B cell (primary cell): ENCODE measurements around the gene FRG2B. TPM values are rescaled to one million over a fixed set of nuclear protein-coding genes. Genes with fewer than 3 reads are reported as not detected.
"Not testable (repeated sequence)": the region's sequence is repeated elsewhere in the genome, so short reads cannot be mapped to it uniquely, and the experiment has no call there.

ENCODE experiments used
- ATAC-seq: fragments of 200-7000 bp; cut with Tn5 transposase; one replicate; pipeline ENCODE4 v1.10.0; 2021; ENCODE audit warnings: low read depth, mild to moderate bottlenecking, moderate number of reproducible peaks, moderate library complexity
- CTCF ChIA-PET: fragments of 350-600 bp; sonication (Branson Sonifier 250); formaldehyde crosslinking; loops from one replicate; lab custom pipeline; 2021; ENCODE audit warnings: antibody characterized with exemption, inconsistent platforms; lab: Charles Lee
- POLR2A ChIA-PET: fragments of 350-600 bp; sonication (Branson Sonifier 250); formaldehyde crosslinking; loops from one replicate; lab custom pipeline; 2021; ENCODE audit warnings: antibody characterized with exemption; lab: Charles Lee
- DNase-seq: peaks from one replicate; pipeline ENCODE4 v3.0.0; 2013
- H2AFZ ChIP-seq: 2 replicates; pipeline ENCODE4 v1.6.1; 2012; ENCODE audit warnings: mild to moderate bottlenecking, low read depth, low read length; ENCODE audit not compliant: insufficient read depth, poor library complexity, severe bottlenecking
- H3K27ac ChIP-seq, 2 donors: 1 replicate in 1 of 2; 2 replicates in 1 of 2; pipeline ENCODE4 v1.5.1; 2012 to 2013; ENCODE audit warnings: low read length in 2 of 2, mild to moderate bottlenecking in 2 of 2, moderate library complexity in 1 of 2
- H3K27me3 ChIP-seq, 4 experiments: fragments of 200-600 bp in 1 of 4; sonication (generic) in 1 of 4; replicated peaks in 1 of 4; 1 replicate in 2 of 4; 2 replicates in 2 of 4; pipeline versions ENCODE4 v1.6.1 to v1.7.0; 2013 to 2016; ENCODE audit warnings: low read length in 3 of 4, mild to moderate bottlenecking in 2 of 4, mixed read lengths in 1 of 4, moderate library complexity in 1 of 4; ENCODE audit not compliant: insufficient read depth in 4 of 4, control insufficient read depth in 3 of 4; ENCODE audit errors: control extremely low read depth in 1 of 4
- H3K36me3 ChIP-seq, 2 experiments: replicated peaks in 1 of 2; 1 replicate in 1 of 2; 2 replicates in 1 of 2; pipeline versions ENCODE4 v1.6.1 to v1.7.1; 2013; ENCODE audit warnings: low read length in 1 of 2; ENCODE audit not compliant: insufficient read depth in 2 of 2, control insufficient read depth in 1 of 2; ENCODE audit errors: control extremely low read depth in 1 of 2, extremely low read depth in 1 of 2
- H3K4me1 ChIP-seq, 2 donors: fragments of 200-600 bp in 1 of 2; sonication (generic) in 1 of 2; 1 replicate in 1 of 2; 2 replicates in 1 of 2; pipeline versions ENCODE4 v1.5.1 to v1.6.1; 2013 to 2017; ENCODE audit warnings: low read length in 2 of 2; ENCODE audit not compliant: control insufficient read depth in 2 of 2, insufficient read depth in 2 of 2
- H3K4me2 ChIP-seq: replicated peaks from 2 replicates; pipeline ENCODE3; 2012; ENCODE audit warnings: mild to moderate bottlenecking, low read depth, low read length; ENCODE audit not compliant: poor library complexity, severe bottlenecking
- H3K4me3 ChIP-seq, 5 experiments: fragments of 200-600 bp in 1 of 5; sonication (generic) in 1 of 5; 1 replicate in 3 of 5; 2 replicates in 2 of 5; pipeline versions ENCODE4 v1.5.1 to v1.7.0; 2011 to 2016; ENCODE audit warnings: low read length in 4 of 5, mild to moderate bottlenecking in 4 of 5, low read depth in 2 of 5, control low read depth in 1 of 5, moderate library complexity in 1 of 5; ENCODE audit not compliant: insufficient read depth in 1 of 5; ENCODE audit errors: control extremely low read depth in 1 of 5, extremely low read depth in 1 of 5
- H3K79me2 ChIP-seq: fragments of 200-600 bp; sonication (generic); one replicate; pipeline ENCODE4 v1.6.0; 2016; ENCODE audit warnings: low read length; ENCODE audit not compliant: control insufficient read depth, insufficient read depth
- H3K9ac ChIP-seq: fragments of 200-600 bp; sonication (generic); 2 replicates; pipeline ENCODE4 v1.6.1; 2017; ENCODE audit warnings: mild to moderate bottlenecking, low read length, moderate library complexity
- H3K9me3 ChIP-seq, 3 donors: one replicate each; pipeline versions ENCODE4 v1.6.1 to v1.7.1; 2013; ENCODE audit warnings: low read length in 2 of 3; ENCODE audit not compliant: control insufficient read depth in 2 of 3, insufficient read depth in 1 of 3; ENCODE audit errors: control extremely low read depth in 1 of 3
- H4K20me1 ChIP-seq: 2 replicates; pipeline ENCODE4 v1.6.0; 2012; ENCODE audit warnings: mild to moderate bottlenecking, low read length; ENCODE audit not compliant: insufficient read depth, control insufficient read depth, poor library complexity, severe bottlenecking
- H3K27ac Mint-ChIP-seq: one replicate; pipeline ENCODE4 v1.8.0; 2021; ENCODE audit warnings: mixed read lengths
- H3K27me3 Mint-ChIP-seq: one replicate; pipeline ENCODE4 v1.8.0; 2021; ENCODE audit warnings: mixed read lengths
- H3K4me1 Mint-ChIP-seq: one replicate; pipeline ENCODE4 v1.8.0; 2021; ENCODE audit warnings: mixed read lengths
- H3K4me3 Mint-ChIP-seq: one replicate; pipeline ENCODE4 v1.8.0; 2021; ENCODE audit warnings: mixed read lengths
- H3K9me3 Mint-ChIP-seq: one replicate; pipeline ENCODE4 v1.8.0; 2022; ENCODE audit warnings: mixed read lengths; ENCODE audit not compliant: insufficient read depth
- CTCF ChIP-seq: fragments of 200-600 bp; IDR thresholded peaks from one replicate; pipeline ENCODE4 v1.8.0; 2022; ENCODE audit warnings: antibody characterized with exemption, mild to moderate bottlenecking
- WGBS: methylation state at CpG from one replicate; pipeline ENCODE4 v1.1.5; 2013; ENCODE audit warnings: missing lambda C conversion rate; ENCODE audit not compliant: insufficient coverage; 5-methylcytosine and 5-hydroxymethylcytosine counted together
- intact Hi-C: fragments of 100-400 bp; cut with micrococcal nuclease; formaldehyde crosslinking; loops from one replicate; pipeline ENCODE4 v1.10.0; 2022
- polyA plus RNA-seq: library from polyadenylated mRNA; depleted of rRNA; stranded (reverse); fragments of >200 nt; gene quantifications from 2 replicates; pipeline ENCODE4 v1.2.3, GENCODE V29; 2012
- total RNA-seq, 2 donors: library from RNA; stranded (reverse); fragments of 120-200 nt in 1 of 2; gene quantifications; 1 replicate in 1 of 2; 2 replicates in 1 of 2; pipeline versions ENCODE4 v1.2.3 to v1.2.4, GENCODE V29; 2013 to 2022

FRG2B gene
- total and polyA plus RNA-seq, 2 donors (not counting 1 experiment from before 2014, with no cell fraction given) = not detected

- H3K79me2 ChIP-seq, H3K9me3 ChIP-seq, H3K9ac ChIP-seq, POLR2A ChIA-PET, H3K27me3 Mint-ChIP-seq, H4K20me1 ChIP-seq, DNase-seq, H3K27me3 ChIP-seq, intact Hi-C loops, H3K27ac ChIP-seq, H2AFZ ChIP-seq, H3K27ac Mint-ChIP-seq, CTCF ChIA-PET, H3K9me3 Mint-ChIP-seq, H3K4me1 Mint-ChIP-seq, H3K36me3 ChIP-seq, H3K4me2 ChIP-seq, H3K4me3 Mint-ChIP-seq, H3K4me3 ChIP-seq, H3K4me1 ChIP-seq, ATAC-seq: not testable (repeated sequence)
- TF ChIP-seq CTCF = peak; percentile 57
- whole genome bisulfite sequencing = no CpG with 5 or more reads among the region's 18 CpGs
These were observed 20.6 kb upstream of the FRG2B start for GRCh38 chr10:133647075-133647748.

- CTCF ChIA-PET, H3K27me3 ChIP-seq, intact Hi-C loops, H3K27ac Mint-ChIP-seq, ATAC-seq, H3K9me3 Mint-ChIP-seq, H3K36me3 ChIP-seq, H3K4me2 ChIP-seq, H3K79me2 ChIP-seq, H3K4me1 ChIP-seq, H3K27me3 Mint-ChIP-seq, H4K20me1 ChIP-seq, DNase-seq, H3K9me3 ChIP-seq, H3K9ac ChIP-seq, H3K27ac ChIP-seq, POLR2A ChIA-PET, H2AFZ ChIP-seq, H3K4me1 Mint-ChIP-seq: not testable (repeated sequence)
- peak overlapping the region; percentile 16 for H3K4me3 Mint-ChIP-seq
- 8% methylated on average over 11 of the region's 30 CpGs for WGBS
- H3K4me3 ChIP-seq = peak overlapping the region in 1 of 5 experiments; percentile 26
These were observed 11.2 kb upstream of the FRG2B start for GRCh38 chr10:133637846-133638235.

GRCh38 chr10:133637202-133637845 is 10.7 kb upstream of the FRG2B start:
- H3K9me3 ChIP-seq, DNase-seq, H3K9me3 Mint-ChIP-seq, H3K9ac ChIP-seq, H3K79me2 ChIP-seq, H3K27me3 Mint-ChIP-seq, H3K4me3 ChIP-seq, POLR2A ChIA-PET, H3K4me1 Mint-ChIP-seq, H3K4me2 ChIP-seq, intact Hi-C loops, CTCF ChIA-PET, H3K4me3 Mint-ChIP-seq, H3K36me3 ChIP-seq, H2AFZ ChIP-seq, H3K4me1 ChIP-seq, H3K27ac Mint-ChIP-seq, H3K27ac ChIP-seq, H3K27me3 ChIP-seq, H4K20me1 ChIP-seq: not testable (repeated sequence)
- no CpG with 5 or more reads among the region's 35 CpGs for WGBS
- peak; percentile 43 for ATAC-seq
